ENCODE results near the gene C14orf93.

C14orf93 gene

DNA sequence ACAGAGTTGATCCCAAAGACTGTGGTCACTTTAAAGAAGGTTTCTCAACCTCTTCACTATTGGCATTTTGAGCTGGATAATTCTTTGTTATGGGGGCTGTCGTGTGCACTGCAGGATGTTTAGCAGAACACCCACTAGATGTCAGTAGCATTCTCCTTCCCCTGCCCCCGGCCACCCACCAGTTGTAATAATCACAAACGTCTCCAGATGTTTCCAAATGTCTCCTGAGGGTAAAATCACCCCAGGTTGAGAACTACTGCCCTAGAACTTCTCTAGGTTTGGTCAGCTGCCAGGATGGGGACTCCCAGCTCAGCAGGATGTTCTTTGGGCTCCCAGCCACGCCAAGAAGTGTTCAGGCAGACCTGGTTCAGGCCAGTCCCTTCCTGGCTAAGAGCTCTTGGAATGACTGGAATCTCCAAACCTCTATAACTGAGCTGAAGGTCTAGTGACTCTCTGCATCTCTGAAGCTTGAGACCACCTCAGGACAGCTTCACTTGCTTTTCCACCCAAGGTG is 15.1 kb downstream of the C14orf93 start:
- ATAC-seq, result peak; percentile 80
- DNase-seq, result peak; percentile 25

DNA sequence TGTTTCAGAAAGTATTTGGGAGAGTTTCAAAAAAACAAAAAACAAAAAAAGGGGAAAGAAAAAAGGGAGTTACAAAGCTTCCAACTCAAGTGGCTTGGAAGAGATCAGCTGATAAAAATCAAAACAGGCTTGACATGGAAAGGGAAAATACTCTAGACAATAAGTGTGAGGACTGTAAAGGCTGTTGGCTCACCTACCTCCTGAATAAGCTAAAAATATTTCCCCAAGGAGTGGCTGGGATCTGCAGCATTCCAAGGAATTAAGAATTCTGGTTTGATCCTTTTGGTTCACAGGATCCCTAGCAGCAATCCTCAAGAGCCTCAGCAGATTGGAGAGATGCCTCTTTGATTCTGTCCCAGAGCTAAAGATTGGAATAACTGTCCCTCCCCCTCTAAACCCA is 16.4 kb downstream of the C14orf93 start:
- DNase-seq (no peak), ATAC-seq (no peak)

DNA sequence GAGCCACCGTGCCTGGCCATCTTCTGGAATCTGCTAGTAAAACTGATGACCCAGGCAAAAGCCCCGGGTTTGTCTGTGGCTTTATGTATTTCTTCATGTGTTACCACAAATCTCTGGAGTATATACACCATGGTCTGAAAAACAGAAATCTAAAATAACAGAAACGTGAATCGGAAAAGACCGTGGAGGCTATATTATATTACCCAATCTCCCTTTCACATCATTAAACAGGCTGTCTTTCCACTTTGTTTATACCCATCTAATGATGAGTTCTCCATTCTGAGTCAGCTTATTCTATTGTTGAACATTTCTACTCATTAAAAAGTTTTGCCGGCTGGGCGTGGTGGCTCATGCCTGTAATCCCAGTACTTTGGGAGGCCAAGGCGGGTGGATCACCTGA is 18.1 kb downstream of the C14orf93 start:
- no peak for DNase-seq
- ATAC-seq, result no peak

- DNase-seq (no peak), ATAC-seq (no peak)
Measured at GRCh38 chr14:22987291-22987690, 22.7 kb downstream of the C14orf93 start.

DNA sequence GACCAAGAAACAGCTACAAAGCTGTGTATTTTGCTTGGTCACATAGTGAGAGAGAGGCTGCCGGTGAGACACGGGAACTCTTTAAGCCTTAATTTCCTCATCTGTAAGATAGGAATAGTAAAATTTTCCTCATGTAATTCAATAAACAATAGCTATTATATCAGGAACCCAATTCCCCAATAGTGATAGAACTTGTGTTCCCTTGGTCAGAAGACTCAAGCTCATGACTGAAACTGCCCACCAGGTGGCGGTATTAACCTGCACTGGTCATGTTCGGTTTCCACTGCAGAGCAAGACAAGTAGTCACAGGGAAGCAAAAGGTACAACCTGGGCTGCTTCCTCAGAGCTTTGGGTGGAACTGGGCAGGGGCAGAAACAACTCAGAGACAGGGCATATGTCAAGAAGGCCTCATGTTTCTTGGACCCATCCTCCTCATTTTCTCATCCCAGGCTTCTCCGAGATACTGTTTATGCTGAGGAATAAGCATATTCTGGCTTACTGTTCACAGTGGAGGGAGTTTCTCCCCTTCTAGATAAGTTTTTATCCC is 23.4 kb downstream of the C14orf93 start:
- peak; percentile 90 for DNase-seq

GRCh38 chr14:22985894-22986507 is 23.9 kb downstream of the C14orf93 start:
- DNase-seq, result no peak
- ATAC-seq, result no peak

More for the DNA sequence above, 23.4 kb downstream of the C14orf93 start:
- peak; percentile 63 for ATAC-seq

DNA sequence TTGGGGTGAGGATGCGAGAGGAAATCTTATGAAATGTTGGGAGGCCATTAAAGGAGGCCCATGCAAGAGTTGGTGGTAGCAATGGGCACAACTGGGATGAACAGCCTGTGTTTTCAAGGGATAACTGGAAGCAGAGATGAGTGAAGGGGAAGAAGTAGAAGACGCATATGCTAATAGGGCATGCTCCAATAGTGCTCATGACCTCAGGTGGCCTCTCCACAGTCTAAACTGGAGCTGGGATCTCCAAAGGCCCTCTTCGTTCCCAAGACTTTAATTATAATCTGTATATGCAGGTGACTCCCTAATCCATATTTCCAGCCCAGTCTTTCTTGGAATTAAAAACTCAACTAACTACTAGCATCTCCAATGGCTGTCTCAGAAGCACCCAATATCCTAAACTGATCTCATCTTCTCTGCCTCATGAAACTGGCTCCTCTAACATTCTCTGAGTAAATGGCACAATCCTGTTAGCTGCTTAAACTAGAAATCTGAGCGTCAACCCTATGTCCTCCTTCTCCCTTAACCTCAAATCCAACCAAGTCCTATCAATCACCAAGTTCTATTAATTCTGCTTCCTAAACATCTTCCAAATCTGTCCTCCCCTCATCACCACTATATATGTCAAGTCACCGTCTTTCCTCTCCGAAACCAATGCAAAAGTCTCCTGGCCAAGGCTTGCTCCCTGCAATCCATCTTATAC is 24.8 kb downstream of the C14orf93 start:
- no peak for DNase-seq
- no peak for ATAC-seq

DNA sequence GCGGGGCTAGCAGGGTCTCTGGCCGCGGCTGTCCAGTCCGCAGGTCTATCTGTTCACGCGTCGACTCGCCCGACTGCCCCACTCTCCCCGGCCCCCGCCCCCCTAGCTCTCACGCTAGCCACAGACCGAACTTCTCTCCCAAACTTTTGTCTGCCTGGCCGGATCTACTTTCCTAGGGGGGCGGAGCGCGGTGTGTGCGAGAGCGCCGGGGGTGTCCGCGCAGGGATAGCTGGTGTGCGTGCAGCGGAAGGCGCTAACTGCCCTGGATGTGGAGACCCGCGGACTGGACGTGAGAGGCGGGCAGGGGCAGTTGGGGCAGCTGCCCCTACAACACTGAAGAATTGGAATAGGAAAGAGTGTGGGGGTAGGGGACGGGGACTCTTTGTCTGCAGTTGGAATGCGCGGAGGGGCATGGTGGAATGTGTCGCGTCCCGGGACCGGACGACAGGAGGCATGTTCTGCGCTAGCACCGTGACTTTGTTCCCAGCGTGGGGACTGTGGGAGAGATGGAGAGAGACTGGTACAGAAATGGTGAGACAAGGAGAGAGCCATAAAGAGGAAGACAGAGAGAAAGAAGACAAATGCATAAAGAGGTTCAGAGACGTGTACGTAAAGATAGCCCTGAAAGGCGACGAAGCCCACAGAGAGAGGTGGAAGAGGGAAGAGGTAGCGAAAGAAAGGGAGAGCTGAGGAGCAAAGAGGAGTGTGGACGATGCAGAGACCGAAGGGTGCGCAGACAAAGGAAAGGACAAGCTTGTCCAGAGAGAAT is 27.3 kb downstream of the C14orf93 start, which contains the start of gene AJUBA:
AJUBA (minus strand) TSS at position 75 of the 769 bp plus-strand sequence. CDS start 285 bp downstream, outside the sequence.
- peak; percentile 80 for DNase-seq
- peak; percentile 79 for ATAC-seq

GRCh38 chr14:22981876-22982476 is 28.0 kb downstream of the C14orf93 start:
- peak; percentile 7 for DNase-seq
- ATAC-seq, result no peak

- ATAC-seq (no peak), DNase-seq (peak; percentile 21)
Measured at GRCh38 chr14:22981090-22981875, 28.7 kb downstream of the C14orf93 start.

GRCh38 chr14:22980672-22981089 is 29.3 kb downstream of the C14orf93 start:
- no peak for ATAC-seq

DNA sequence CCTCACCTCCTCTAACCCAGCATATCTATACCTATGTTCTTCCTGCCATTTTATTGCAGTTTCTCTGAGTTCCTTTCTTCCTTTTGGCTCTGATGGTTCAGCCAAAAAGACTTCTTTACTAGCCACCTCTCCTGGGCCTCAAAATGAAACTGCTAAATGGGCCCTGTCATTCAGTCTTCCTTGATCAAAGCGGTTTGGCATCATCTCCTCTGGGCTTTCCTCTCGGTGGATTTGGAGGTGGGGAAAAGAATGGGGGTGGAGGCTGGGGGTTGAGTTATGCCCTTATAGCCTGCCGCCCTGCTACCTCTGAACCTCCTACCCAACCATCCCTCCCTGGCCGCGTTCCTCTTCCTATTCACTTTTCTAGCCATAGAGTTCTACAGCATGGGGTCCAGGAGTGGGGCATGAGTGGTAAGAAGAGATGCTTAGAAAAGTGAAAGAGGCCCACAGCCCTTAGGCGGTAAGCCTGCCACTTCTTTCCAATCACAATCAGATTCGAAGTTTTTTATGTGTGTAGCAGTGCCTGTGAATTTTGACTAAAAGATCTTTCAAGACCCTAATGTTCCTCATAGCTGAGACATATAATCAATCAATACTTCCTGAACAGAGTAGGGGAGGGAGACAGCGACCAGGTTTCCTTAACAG is 30.1 kb downstream of the C14orf93 start:
- no peak for ATAC-seq
- no peak for DNase-seq

More at GRCh38 chr14:22980672-22981089, 29.3 kb downstream of the C14orf93 start:
- DNase-seq, result peak; percentile 33

DNA sequence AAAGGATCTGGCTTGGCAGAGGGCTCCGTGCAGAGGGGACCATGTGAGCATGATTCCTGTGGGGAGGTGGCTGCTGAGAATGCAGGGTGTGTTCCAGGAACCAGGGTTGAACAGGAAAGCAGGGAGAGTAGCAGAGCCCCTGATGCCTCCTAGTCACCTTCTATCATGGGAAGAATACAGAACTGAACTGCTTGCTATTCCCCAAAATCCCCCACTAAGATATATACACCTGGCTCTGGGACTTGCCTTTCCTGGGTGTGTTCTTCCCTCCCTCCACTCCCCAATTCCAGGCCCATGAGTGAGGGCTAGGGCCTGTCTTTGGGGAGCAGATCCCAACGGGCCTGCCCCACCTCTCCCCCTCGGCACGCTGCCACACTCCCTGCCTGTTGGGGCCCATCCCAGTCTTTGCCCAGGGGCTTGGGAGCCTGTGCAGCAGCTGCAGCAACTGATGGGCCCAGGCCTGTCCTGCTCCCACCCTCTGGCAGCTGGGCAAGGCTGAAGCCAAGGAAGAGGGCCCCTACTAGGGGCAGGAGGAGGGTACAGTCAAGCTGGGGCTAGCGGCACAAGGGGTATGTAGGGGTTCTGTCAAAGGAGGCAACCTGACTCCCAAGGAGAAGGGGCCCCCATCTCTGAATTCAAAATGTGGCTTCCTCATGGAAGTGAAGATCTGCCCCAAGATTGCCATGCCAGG is 30.8 kb downstream of the C14orf93 start:
- ATAC-seq (no peak), DNase-seq (no peak)

DNA sequence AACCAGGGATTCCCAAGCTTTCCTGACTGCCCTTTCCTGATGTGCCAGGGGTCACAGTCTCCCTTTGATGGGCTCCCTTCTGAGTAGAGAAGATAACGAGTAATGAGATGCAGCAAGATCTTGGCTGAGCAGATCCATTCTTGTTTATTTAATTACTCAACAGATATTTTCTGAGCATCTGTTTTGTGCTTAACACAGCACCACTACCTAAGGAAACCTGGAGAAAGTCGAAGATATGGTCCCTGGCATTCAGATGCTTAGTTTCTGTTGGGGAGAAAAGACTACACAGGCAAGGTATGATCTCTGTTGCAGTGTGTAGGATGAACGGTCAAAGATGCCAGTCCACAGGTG is 31.5 kb downstream of the C14orf93 start:
- no peak for DNase-seq
- ATAC-seq, result no peak

- DNase-seq (no peak), ATAC-seq (no peak)
Measured at GRCh38 chr14:22977684-22978486, 32.1 kb downstream of the C14orf93 start.

GRCh38 chr14:22977434-22977683 is 32.6 kb downstream of the C14orf93 start:
- no peak for DNase-seq
- ATAC-seq, result no peak

DNA sequence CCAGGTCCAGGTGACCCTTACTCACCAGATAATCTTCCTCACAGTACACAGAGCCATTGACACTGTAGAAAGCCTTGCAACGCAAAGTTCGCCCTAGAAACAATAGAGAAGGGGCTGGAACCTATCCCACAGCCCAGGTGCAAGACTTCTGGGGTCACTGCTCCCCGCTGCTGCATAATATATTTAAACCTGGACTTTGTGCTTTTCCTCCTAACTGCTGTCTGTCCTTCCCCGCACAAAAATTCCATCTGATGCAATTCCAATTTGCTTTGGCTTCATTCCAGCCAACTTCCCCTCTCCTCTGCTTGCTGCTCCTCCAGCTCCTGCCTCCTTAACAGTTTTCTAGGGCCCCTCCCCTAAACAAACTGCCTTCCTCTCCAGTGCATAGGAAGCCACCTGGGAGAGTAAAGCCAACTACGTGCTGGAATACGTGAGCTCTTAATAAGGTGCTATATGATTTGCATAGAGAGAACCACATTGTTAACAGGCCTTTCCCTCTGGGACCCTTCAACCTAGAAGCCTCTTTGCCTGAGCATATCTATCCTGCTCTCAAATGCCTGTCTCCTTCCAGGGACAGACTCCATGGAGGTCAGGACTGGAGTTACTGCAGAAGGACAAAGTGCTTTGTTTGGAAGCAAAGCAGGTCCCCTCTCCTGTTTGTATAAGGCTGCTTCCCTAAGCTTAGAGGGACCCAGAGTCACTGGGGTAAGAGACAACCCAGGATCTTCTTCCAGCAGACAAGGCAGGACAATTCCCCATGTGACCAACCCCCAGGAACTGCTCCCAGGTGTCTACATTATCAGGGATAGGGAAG is 33.1 kb downstream of the C14orf93 start:
- ATAC-seq, result no peak
- DNase-seq, result no peak

DNA sequence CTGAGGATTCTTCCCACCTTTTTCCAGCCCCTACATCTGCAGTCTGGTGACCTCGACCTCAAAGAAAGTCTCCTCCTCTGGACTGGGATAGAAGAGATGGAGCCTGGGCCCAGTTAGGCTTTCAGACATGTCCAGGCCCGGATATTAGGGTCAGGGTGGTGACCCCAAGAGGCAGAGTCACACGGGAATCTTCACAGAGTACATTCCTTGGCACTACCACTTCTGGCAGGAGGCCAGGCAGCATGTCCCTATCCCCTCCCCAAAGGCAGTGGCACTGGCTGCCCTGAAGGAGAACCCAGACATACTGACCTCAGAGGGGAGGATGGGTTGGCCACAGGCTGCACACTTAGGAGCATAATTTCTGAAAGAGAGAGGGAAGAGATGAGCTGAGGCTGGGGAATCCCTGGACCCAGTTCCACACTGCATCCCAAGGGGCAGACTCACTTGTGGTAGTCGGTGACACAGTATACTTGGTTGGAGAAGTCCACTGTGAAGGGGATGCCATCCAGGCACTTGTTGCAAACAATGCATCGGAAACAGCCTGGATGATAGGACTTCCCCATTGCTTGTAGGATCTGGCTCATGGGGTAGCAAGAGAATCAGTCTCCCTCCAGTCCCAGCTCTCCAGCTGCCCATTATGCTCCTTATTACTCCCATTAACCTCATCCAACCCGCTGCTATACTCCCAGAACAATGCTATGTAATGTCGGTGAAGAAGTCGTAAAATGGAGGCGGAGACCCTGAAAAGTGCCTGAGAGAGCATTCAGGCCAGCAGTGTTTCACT is 35.2 kb downstream of the C14orf93 start:
- no peak for ATAC-seq
- DNase-seq, result no peak
